DND-41 (cell line): Measurements from ENCODE around the gene ACBD6.

Experiments used
- ATAC-seq: fragments of 200-7000 bp; cut with Tn5 transposase; 3 replicates; pipeline ENCODE4 v1.9.1; 2021; ENCODE audit warnings: low read depth; ENCODE audit not compliant: insufficient read depth
- DNase-seq: peaks from one replicate; pipeline ENCODE4 v3.0.0-alpha.2; 2020
- H2AFZ ChIP-seq: 2 replicates; pipeline ENCODE4 v1.6.0; 2012; ENCODE audit warnings: low read depth, low read length
- H3K27ac ChIP-seq: 2 replicates; pipeline ENCODE4 v1.5.1; 2012; ENCODE audit warnings: low read length, inconsistent platforms
- H3K27me3 ChIP-seq: fragments of 200-600 bp; sonication (generic); 2 replicates; pipeline ENCODE4 v1.6.0; 2012; ENCODE audit warnings: low read length, mild to moderate bottlenecking, inconsistent platforms; ENCODE audit not compliant: insufficient read depth, poor library complexity
- H3K36me3 ChIP-seq: 2 replicates; pipeline ENCODE4 v1.5.1; 2012; ENCODE audit warnings: low read length, inconsistent platforms; ENCODE audit not compliant: insufficient read depth
- H3K4me1 ChIP-seq: 2 replicates; pipeline ENCODE4 v1.5.1; 2012; ENCODE audit warnings: mild to moderate bottlenecking, low read length; ENCODE audit not compliant: insufficient read depth
- H3K4me2 ChIP-seq: 2 replicates; pipeline ENCODE4 v1.6.0; 2012; ENCODE audit warnings: mild to moderate bottlenecking, moderate library complexity, low read length, inconsistent platforms; ENCODE audit not compliant: insufficient read depth
- H3K4me3 ChIP-seq, 2 experiments: fragments of 200-600 bp in 1 of 2; shearing (Covaris generic) in 1 of 2; 2 replicates each; pipeline ENCODE4 v1.5.1; 2012 to 2016; ENCODE audit warnings: inconsistent platforms in 2 of 2, low read length in 2 of 2, mild to moderate bottlenecking in 2 of 2, low read depth in 1 of 2, moderate library complexity in 1 of 2
- H3K79me2 ChIP-seq: 2 replicates; pipeline ENCODE4 v1.6.0; 2012; ENCODE audit warnings: low read length, inconsistent platforms; ENCODE audit not compliant: insufficient read depth
- H3K9ac ChIP-seq: 2 replicates; pipeline ENCODE4 v1.6.0; 2012; ENCODE audit warnings: low read depth, mild to moderate bottlenecking, inconsistent platforms, low read length, moderate library complexity
- H3K9me3 ChIP-seq: 2 replicates; pipeline ENCODE4 v1.5.1; 2012; ENCODE audit warnings: low read length, moderate library complexity, mild to moderate bottlenecking, inconsistent platforms; ENCODE audit not compliant: insufficient read depth, severe bottlenecking
- H4K20me1 ChIP-seq: 2 replicates; pipeline ENCODE4 v1.6.0; 2012; ENCODE audit warnings: low read length; ENCODE audit not compliant: insufficient read depth
- CTCF ChIP-seq: IDR thresholded peaks from 2 replicates; pipeline ENCODE4 v1.5.1; 2012; ENCODE audit warnings: borderline replicate concordance, low read length, moderate library complexity, mild to moderate bottlenecking; ENCODE audit not compliant: poor library complexity, severe bottlenecking; ENCODE audit errors: extremely low read depth
- EZH2 ChIP-seq: IDR thresholded peaks from 3 replicates; pipeline ENCODE4 v1.6.1; 2012; ENCODE audit warnings: borderline replicate concordance, low read depth, mild to moderate bottlenecking, moderate library complexity, low read length, inconsistent platforms; ENCODE audit not compliant: severe bottlenecking

ACBD6 gene

GRCh38 chr1:180241716-180242544 lies 260.4 kb downstream of the ACBD6 start:
- no peaks in the 10 kb centered on the region for H3K9me3 ChIP-seq
- no peaks in the 10 kb centered on the region for H3K36me3 ChIP-seq
- no peak for DNase-seq
- no peak for TF ChIP-seq EZH2
- TF ChIP-seq CTCF = no peak
- no peak overlapping the region for H3K4me3 ChIP-seq
- ATAC-seq = no peak
- no peaks in the 10 kb centered on the region; the same call in 1 of the 2 replicates for H4K20me1 ChIP-seq
- no peak overlapping the region for H2AFZ ChIP-seq
- no peak overlapping the region for H3K27ac ChIP-seq
- H3K4me1 ChIP-seq = no peaks in the 10 kb centered on the region
- peaks cover 34% of the 10 kb centered on the region for H3K27me3 ChIP-seq
- no peaks in the 10 kb centered on the region for H3K79me2 ChIP-seq
- H3K9ac ChIP-seq = no peak overlapping the region
- H3K4me2 ChIP-seq = no peak overlapping the region

- H2AFZ ChIP-seq = no peak overlapping the region
- no peaks in the 10 kb centered on the region for H3K36me3 ChIP-seq
- no peak overlapping the region for H3K4me3 ChIP-seq
- peaks cover 45% of the 10 kb centered on the region for H3K27me3 ChIP-seq
- no peak overlapping the region for H3K9ac ChIP-seq
- DNase-seq (no peak), ATAC-seq (no peak)
- H3K9me3 ChIP-seq = no peaks in the 10 kb centered on the region
- TF ChIP-seq CTCF = no peak
- H3K79me2 ChIP-seq = no peaks in the 10 kb centered on the region
- no peaks in the 10 kb centered on the region; the same call in 1 of the 2 replicates for H4K20me1 ChIP-seq
- no peak overlapping the region for H3K27ac ChIP-seq
- no peak overlapping the region for H3K4me2 ChIP-seq
- H3K4me1 ChIP-seq = no peaks in the 10 kb centered on the region
Measured at GRCh38 chr1:180239145-180240096, 263.0 kb downstream of the ACBD6 start.

GRCh38 chr1:180238675-180239074 lies 263.7 kb downstream of the ACBD6 start:
- no peak for TF ChIP-seq EZH2
- no peak for TF ChIP-seq CTCF
- Histone ChIP-seq H3K4me2 (no peak overlapping the region), H4K20me1 (no peaks in the 10 kb centered on the region), H3K4me1 (no peaks in the 10 kb centered on the region), H3K27ac (no peak overlapping the region), H3K36me3 (no peaks in the 10 kb centered on the region), H3K27me3 (peaks cover 45% of the 10 kb centered on the region), H3K79me2 (no peaks in the 10 kb centered on the region), H2AFZ (no peak overlapping the region), H3K4me3 (no peak overlapping the region), H3K9ac (no peak overlapping the region), H3K9me3 (no peaks in the 10 kb centered on the region)
- DNase-seq (no peak), ATAC-seq (no peak)
